Transverse colon (tissue), 4 donors: ENCODE results near the gene CSKMT.

Source experiments
- CTCF ChIP-seq, 5 experiments: fragments of 200-600 bp in 3 of 5; fragments of 450-650 bp in 2 of 5; sonication (generic) in 3 of 5; IDR thresholded peaks; 1 replicate in 2 of 5; 2 replicates in 3 of 5; pipeline ENCODE4 v1.5.1; 2016 to 2017; ENCODE audit warnings: antibody characterized with exemption in 5 of 5, inconsistent platforms in 3 of 5, mild to moderate bottlenecking in 2 of 5, moderate library complexity in 1 of 5
- POLR2A ChIP-seq: fragments of 450-650 bp; IDR thresholded peaks from one replicate; pipeline ENCODE4 v1.6.1; 2016; ENCODE audit warnings: antibody characterized with exemption, mild to moderate bottlenecking, moderate library complexity
- POLR2AphosphoS5 ChIP-seq, 3 donors: sonication (generic); formaldehyde crosslinking; IDR thresholded peaks; one replicate each; pipeline ENCODE4 v1.6.1; 2016; ENCODE audit warnings: antibody characterized with exemption in 3 of 3

GRCh38 chr11:62689421-62690183 lies 24.5 kb downstream of the CSKMT start, which contains the start of gene LRRN4CL:
- no peak for TF ChIP-seq CTCF (IDR thresholded peaks at IDR 0.05)
- TF ChIP-seq POLR2AphosphoS5 (IDR thresholded peaks at IDR 0.05): peak; percentile 27 to 62 (median 38)
- TF ChIP-seq POLR2A: peak; percentile 29
